Astrocyte (in vitro differentiated cells and primary cell): Measurements from ENCODE around the gene TLK2. TPM values are rescaled to one million over a fixed set of nuclear protein-coding genes. Genes with fewer than 3 reads are reported as not detected.

Experiments
- DNase-seq: peaks from one replicate; pipeline ENCODE4 v3.0.0-alpha.2; 2010; ENCODE audit warnings: low read depth
- FAIRE-seq: peaks from 2 replicates; lab custom pipeline; 2011; peaks lifted over from hg19 to GRCh38; lab: Jason Lieb, UNC
- H2AFZ ChIP-seq: 2 replicates; pipeline ENCODE4 v1.6.0; 2012; ENCODE audit warnings: low read depth, low read length, inconsistent platforms
- H3K27ac ChIP-seq: 2 replicates; pipeline ENCODE4 v1.5.1; 2011; ENCODE audit warnings: low read depth, low read length, inconsistent platforms
- H3K27me3 ChIP-seq: 2 replicates; pipeline ENCODE4 v1.6.0; 2011; ENCODE audit warnings: low read length, inconsistent platforms; ENCODE audit not compliant: insufficient read depth
- H3K36me3 ChIP-seq: 2 replicates; pipeline ENCODE4 v1.5.1; 2011; ENCODE audit warnings: low read length, inconsistent platforms; ENCODE audit not compliant: insufficient read depth
- H3K4me1 ChIP-seq: 2 replicates; pipeline ENCODE4 v1.5.1; 2011; ENCODE audit warnings: low read length, inconsistent platforms; ENCODE audit not compliant: insufficient read depth
- H3K4me2 ChIP-seq: 2 replicates; pipeline ENCODE4 v1.6.0; 2012; ENCODE audit warnings: low read length, inconsistent platforms
- H3K4me3 ChIP-seq: 2 replicates; pipeline ENCODE4 v1.5.1; 2011; ENCODE audit warnings: low read depth, mild to moderate bottlenecking, low read length, inconsistent platforms; ENCODE audit not compliant: insufficient read depth
- H3K79me2 ChIP-seq: 2 replicates; pipeline ENCODE4 v1.6.0; 2012; ENCODE audit warnings: mild to moderate bottlenecking, low read length, inconsistent platforms; ENCODE audit not compliant: insufficient read depth
- H3K9ac ChIP-seq: 2 replicates; pipeline ENCODE4 v1.6.0; 2012; ENCODE audit warnings: mild to moderate bottlenecking, low read length, inconsistent platforms
- H3K9me3 ChIP-seq: 2 replicates; pipeline ENCODE4 v1.5.1; 2012; ENCODE audit warnings: low read depth, mild to moderate bottlenecking, low read length, inconsistent platforms; ENCODE audit not compliant: insufficient read depth
- H4K20me1 ChIP-seq: 2 replicates; pipeline ENCODE4 v1.6.0; 2012; ENCODE audit warnings: low read length, inconsistent platforms; ENCODE audit not compliant: insufficient read depth
- H3K27ac Mint-ChIP-seq: one replicate; pipeline ENCODE4 v1.8.0; 2021; ENCODE audit warnings: mild to moderate bottlenecking, mixed read lengths; ENCODE audit not compliant: unreplicated experiment
- H3K27me3 Mint-ChIP-seq: one replicate; pipeline ENCODE4 v1.8.0; 2021; ENCODE audit warnings: low read depth, mixed read lengths; ENCODE audit not compliant: unreplicated experiment
- H3K36me3 Mint-ChIP-seq: one replicate; pipeline ENCODE4 v1.8.0; 2021; ENCODE audit warnings: low read depth, mixed read lengths; ENCODE audit not compliant: unreplicated experiment
- H3K4me1 Mint-ChIP-seq: one replicate; pipeline ENCODE4 v1.8.0; 2021; ENCODE audit warnings: low read depth, mixed read lengths; ENCODE audit not compliant: unreplicated experiment
- H3K4me3 Mint-ChIP-seq: one replicate; pipeline ENCODE4 v1.8.0; 2021; ENCODE audit warnings: mild to moderate bottlenecking, moderate library complexity, mixed read lengths; ENCODE audit not compliant: unreplicated experiment
- H3K9me3 Mint-ChIP-seq: one replicate; pipeline ENCODE4 v1.8.0; 2021; ENCODE audit warnings: mild to moderate bottlenecking, mixed read lengths; ENCODE audit not compliant: unreplicated experiment
- CTCF ChIP-seq: IDR thresholded peaks from 2 replicates; pipeline ENCODE4 v1.5.1; 2011; ENCODE audit warnings: low read depth, mild to moderate bottlenecking, inconsistent platforms, low read length, moderate library complexity; ENCODE audit not compliant: insufficient read depth
- EZH2 ChIP-seq: IDR thresholded peaks from 2 replicates; pipeline ENCODE4 v1.6.1; 2012; ENCODE audit warnings: mild to moderate bottlenecking, low read length, inconsistent platforms; ENCODE audit not compliant: insufficient read depth
- total RNA-seq: library from RNA; stranded (reverse); gene quantifications from 2 replicates; pipeline ENCODE4 v1.2.1, GENCODE V29; 2021

TLK2 gene
- total RNA-seq, 1 donor from 2014 or later, result 53.0 TPM

GRCh38 chr17:62653002-62653825 lies 174.6 kb downstream of the TLK2 start:
- Mint-ChIP-seq H3K36me3 (peaks cover 22% of the 10 kb centered on the region), H3K4me3 (peak overlapping the region; percentile 64), H3K27ac (peak overlapping the region; percentile 53), H3K27me3 (no peaks in the 10 kb centered on the region), H3K4me1 (peaks cover 36% of the 10 kb centered on the region), H3K9me3 (no peaks in the 10 kb centered on the region)
- peaks cover 3% of the 10 kb centered on the region for H3K36me3 ChIP-seq
- H3K27me3 ChIP-seq, result no peaks in the 10 kb centered on the region
- H2AFZ ChIP-seq, result no peak overlapping the region
- H3K79me2 ChIP-seq, result peaks cover 77% of the 10 kb centered on the region
- H4K20me1 ChIP-seq, result peaks cover 82% of the 10 kb centered on the region
- H3K4me1 ChIP-seq, result peaks cover 24% of the 10 kb centered on the region
- TF ChIP-seq EZH2 (no peak), CTCF (no peak)
- peak overlapping the region; percentile 36 for H3K4me3 ChIP-seq
- peak; percentile 33 for DNase-seq
- no peak for FAIRE-seq
- peak overlapping the region; percentile 88 for H3K4me2 ChIP-seq
- no peaks in the 10 kb centered on the region for H3K9me3 ChIP-seq
- peak overlapping the region; percentile 76 for H3K9ac ChIP-seq
- H3K27ac ChIP-seq, result peak overlapping the region; percentile 40

- FAIRE-seq (no peak), DNase-seq (peak; percentile 33)
- peak overlapping the region; percentile 3 for H3K4me3 Mint-ChIP-seq
- H3K9ac ChIP-seq, result no peak overlapping the region
- no peak overlapping the region for H3K4me3 ChIP-seq
- H3K27me3 Mint-ChIP-seq, result no peaks in the 10 kb centered on the region
- H3K27ac ChIP-seq, result no peak overlapping the region
- peak overlapping the region; percentile 53 for H3K27ac Mint-ChIP-seq
- H3K36me3 ChIP-seq, result peaks cover 10% of the 10 kb centered on the region
- H3K4me1 ChIP-seq, result peaks cover 24% of the 10 kb centered on the region
- no peaks in the 10 kb centered on the region for H3K9me3 ChIP-seq
- peak overlapping the region; percentile 88 for H3K4me2 ChIP-seq
- TF ChIP-seq EZH2, result no peak
- TF ChIP-seq CTCF, result no peak
- peaks cover 36% of the 10 kb centered on the region for H3K4me1 Mint-ChIP-seq
- no peaks in the 10 kb centered on the region for H3K9me3 Mint-ChIP-seq
- H3K36me3 Mint-ChIP-seq, result peaks cover 24% of the 10 kb centered on the region
- H3K79me2 ChIP-seq, result peaks cover 77% of the 10 kb centered on the region
- H4K20me1 ChIP-seq, result peaks cover 82% of the 10 kb centered on the region
- no peak overlapping the region for H2AFZ ChIP-seq
- H3K27me3 ChIP-seq, result no peaks in the 10 kb centered on the region
These were observed 175.5 kb downstream of the TLK2 start for GRCh38 chr17:62653826-62654761.
